IMR-90 (cell line): ENCODE results near the gene PRR16.

Source experiments
- POLR2A ChIP-seq: IDR thresholded peaks from 2 replicates; pipeline ENCODE4 v1.6.1; 2012; ENCODE audit warnings: mild to moderate bottlenecking, low read depth, low read length
- TF ChIP-seq, protein P1 (sequence below): conservative IDR thresholded peaks from 2 replicates; pipeline ENCODE4 v1.5.1; 2012; ENCODE audit warnings: mild to moderate bottlenecking, low read depth, low read length, improper control_type of control experiment

DNA sequence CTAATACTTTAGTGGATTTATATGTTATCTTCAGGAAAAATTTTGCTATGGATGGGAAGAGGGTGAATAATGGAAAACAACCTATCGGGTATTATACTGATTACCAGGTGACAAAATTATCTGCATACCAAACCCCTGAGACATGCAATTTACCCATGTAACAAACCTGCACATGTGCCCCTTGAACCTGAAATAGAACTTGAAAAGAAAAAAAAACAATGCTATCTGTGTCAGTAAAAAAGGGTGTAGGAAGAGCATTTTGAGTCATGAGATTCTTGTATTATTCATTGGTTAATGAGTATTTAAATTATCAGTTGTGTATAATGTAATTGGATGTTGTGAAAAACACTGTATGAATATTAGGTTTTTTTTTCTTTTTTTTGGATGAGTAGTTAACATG, 75.4 kb downstream of the PRR16 start:
- TF ChIP-seq, protein P1, sequence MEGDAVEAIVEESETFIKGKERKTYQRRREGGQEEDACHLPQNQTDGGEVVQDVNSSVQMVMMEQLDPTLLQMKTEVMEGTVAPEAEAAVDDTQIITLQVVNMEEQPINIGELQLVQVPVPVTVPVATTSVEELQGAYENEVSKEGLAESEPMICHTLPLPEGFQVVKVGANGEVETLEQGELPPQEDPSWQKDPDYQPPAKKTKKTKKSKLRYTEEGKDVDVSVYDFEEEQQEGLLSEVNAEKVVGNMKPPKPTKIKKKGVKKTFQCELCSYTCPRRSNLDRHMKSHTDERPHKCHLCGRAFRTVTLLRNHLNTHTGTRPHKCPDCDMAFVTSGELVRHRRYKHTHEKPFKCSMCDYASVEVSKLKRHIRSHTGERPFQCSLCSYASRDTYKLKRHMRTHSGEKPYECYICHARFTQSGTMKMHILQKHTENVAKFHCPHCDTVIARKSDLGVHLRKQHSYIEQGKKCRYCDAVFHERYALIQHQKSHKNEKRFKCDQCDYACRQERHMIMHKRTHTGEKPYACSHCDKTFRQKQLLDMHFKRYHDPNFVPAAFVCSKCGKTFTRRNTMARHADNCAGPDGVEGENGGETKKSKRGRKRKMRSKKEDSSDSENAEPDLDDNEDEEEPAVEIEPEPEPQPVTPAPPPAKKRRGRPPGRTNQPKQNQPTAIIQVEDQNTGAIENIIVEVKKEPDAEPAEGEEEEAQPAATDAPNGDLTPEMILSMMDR = no peak
- no peak for TF ChIP-seq POLR2A
